ENCODE measurements around the gene TMOD1. TPM values are rescaled to one million over a fixed set of nuclear protein-coding genes. Genes with fewer than 3 reads are reported as not detected.
A peak's percentile ranks its signal among the peaks of the same experiment; 100 is the strongest.

TMOD1 gene
- total and polyA plus RNA-seq, 10 of the 15 experiments (the other 5 are each of a cell fraction or from before 2014, with no cell fraction given), result 4.0 to 44.1 (median 15.4) TPM

DNA sequence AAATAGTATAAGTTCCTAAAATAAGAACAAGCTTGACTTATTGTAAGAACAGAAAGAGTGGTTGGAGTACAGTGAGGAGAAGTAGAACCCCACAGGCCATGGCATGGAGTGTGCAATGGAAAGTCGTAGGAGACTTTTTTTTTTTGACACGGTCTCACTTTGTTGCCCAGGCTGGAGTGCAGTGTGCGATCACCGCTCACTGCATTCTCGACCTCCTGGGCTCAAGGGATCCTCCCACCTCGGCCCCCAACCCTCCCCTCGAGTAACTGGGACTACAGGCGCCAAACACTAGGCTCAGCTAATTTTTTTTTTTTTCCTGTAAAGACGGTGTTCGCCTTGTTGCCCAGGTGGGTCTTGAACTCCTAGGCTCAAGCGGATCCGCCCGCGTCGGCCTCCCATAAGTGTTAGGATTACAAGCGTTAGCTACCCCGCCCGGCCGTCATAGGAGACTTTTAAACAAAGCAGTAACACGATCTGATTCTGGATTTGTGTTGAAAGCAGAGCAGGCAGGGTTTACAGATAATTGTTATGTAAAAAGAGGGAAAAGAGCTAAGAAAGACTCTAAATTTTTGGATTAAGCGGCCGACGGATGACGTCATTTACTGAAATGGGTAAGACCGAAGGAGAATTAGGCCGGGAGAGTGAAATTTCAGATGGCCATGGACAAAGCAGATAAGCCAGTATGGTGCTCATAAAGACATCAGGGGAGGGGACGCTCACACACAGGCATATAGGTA, 130.9 kb downstream of the TMOD1 start:
- ChIA-PET SMC1A (ENCODE audit: uncharacterized antibody, unreplicated experiment) (interaction anchor here (0.7 to 3.1 kb wide), 17 partner anchors 11 to 1518 kb away, joined by 3 to 16 read pairs (median 4); partner anchors contain the start of genes TBC1D2, TRMO and XPA), RAD21 (ENCODE audit: unreplicated experiment) (interaction anchor here (0.8 to 3.6 kb wide), 11 partner anchors 14 to 778 kb away, joined by 3 to 22 read pairs (median 6); partner anchors contain the start of genes TMOD1, XPA and ZNF782), POLR2A (interaction anchor here (0.6 to 2.2 kb wide), 11 partner anchors 8 to 1471 kb away, joined by 3 to 22 read pairs (median 5); partner anchors contain the start of genes TMOD1, TRMO, XPA and ZNF782), CTCF (interaction anchor here (0.5 to 5.5 kb wide), 15 partner anchors 7 to 247 kb away, joined by 3 to 35 read pairs (median 4); partner anchors contain the start of gene XPA)
- H3K9ac ChIP-seq (ENCODE audit: control insufficient read depth, insufficient read depth, low read length), result peak overlapping the region; percentile 87
- DNase-seq (ENCODE audit: low read depth, low spot score) (no peak), ATAC-seq (peak; percentile 13), FAIRE-seq (no peak)
- H3K4me3 ChIP-seq, result peak overlapping the region; percentile 96
- H2AFZ ChIP-seq (ENCODE audit: control insufficient read depth, low read depth, low read length), result peak overlapping the region; percentile 97
- H3K27me3 ChIP-seq (replicated peaks in 1 of 2; ENCODE audit: control insufficient read depth in 2 of 2, insufficient read depth in 2 of 2, low read length in 1 of 2), result no peaks in the 10 kb centered on the region
- H3K36me3 ChIP-seq (ENCODE audit: control insufficient read depth in 2 of 2, insufficient read depth in 2 of 2, low read length in 1 of 2), result no peaks in the 10 kb centered on the region
- intact Hi-C loops (cut with micrococcal nuclease; ENCODE audit: unreplicated experiment) (no loop called here), in situ Hi-C loops (cut with MboI) (loop anchor here (25.0 kb wide), 1 partner anchor 1220 kb away; the partner anchor contains the start of gene ZNF367)
- peaks cover 68% of the 10 kb centered on the region for H3K79me2 ChIP-seq (ENCODE audit: control insufficient read depth, insufficient read depth, low read length)
- H4K20me1 ChIP-seq (ENCODE audit: control insufficient read depth, insufficient read depth), result no peaks in the 10 kb centered on the region
- BruUV-seq (replicated peaks), result TSS peak; percentile 90
- no peaks in the 10 kb centered on the region for H3K9me3 ChIP-seq (replicated peaks; ENCODE audit: control insufficient read depth, insufficient read depth, low read length)
- peaks cover 5% of the 10 kb centered on the region for H3K4me1 ChIP-seq (ENCODE audit: control insufficient read depth, insufficient read depth, low read length)
- 2% methylated on average over 25 of the region's 27 CpGs for WGBS (ENCODE audit: insufficient coverage, insufficient replicate concordance, low lambda C conversion rate, missing lambda C conversion rate)
- H3K4me2 ChIP-seq (ENCODE audit: control insufficient read depth, insufficient read depth), result peak overlapping the region; percentile 78
- peak overlapping the region; percentile 93 for H3K27ac ChIP-seq (ENCODE audit: control insufficient read depth, insufficient read depth)
- TF ChIP-seq, protein P1, sequence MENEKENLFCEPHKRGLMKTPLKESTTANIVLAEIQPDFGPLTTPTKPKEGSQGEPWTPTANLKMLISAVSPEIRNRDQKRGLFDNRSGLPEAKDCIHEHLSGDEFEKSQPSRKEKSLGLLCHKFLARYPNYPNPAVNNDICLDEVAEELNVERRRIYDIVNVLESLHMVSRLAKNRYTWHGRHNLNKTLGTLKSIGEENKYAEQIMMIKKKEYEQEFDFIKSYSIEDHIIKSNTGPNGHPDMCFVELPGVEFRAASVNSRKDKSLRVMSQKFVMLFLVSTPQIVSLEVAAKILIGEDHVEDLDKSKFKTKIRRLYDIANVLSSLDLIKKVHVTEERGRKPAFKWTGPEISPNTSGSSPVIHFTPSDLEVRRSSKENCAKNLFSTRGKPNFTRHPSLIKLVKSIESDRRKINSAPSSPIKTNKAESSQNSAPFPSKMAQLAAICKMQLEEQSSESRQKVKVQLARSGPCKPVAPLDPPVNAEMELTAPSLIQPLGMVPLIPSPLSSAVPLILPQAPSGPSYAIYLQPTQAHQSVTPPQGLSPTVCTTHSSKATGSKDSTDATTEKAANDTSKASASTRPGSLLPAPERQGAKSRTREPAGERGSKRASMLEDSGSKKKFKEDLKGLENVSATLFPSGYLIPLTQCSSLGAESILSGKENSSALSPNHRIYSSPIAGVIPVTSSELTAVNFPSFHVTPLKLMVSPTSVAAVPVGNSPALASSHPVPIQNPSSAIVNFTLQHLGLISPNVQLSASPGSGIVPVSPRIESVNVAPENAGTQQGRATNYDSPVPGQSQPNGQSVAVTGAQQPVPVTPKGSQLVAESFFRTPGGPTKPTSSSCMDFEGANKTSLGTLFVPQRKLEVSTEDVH (IDR thresholded peaks at IDR 0.05; ENCODE audit: low read depth, partially characterized antibody), result no peak
- TF ChIP-seq NRF1 (conservative IDR thresholded peaks at IDR 0.05; ENCODE audit: low read depth, low read length) (no peak), JUND (IDR thresholded peaks at IDR 0.05; ENCODE audit: low read depth, low read length) (0 out of 2 replicates have a peak, but pooled peaks have one; percentile 75), ZNF274 (IDR thresholded peaks at IDR 0.05; ENCODE audit: insufficient read depth, insufficient read length) (no peak), MYC (IDR thresholded peaks at IDR 0.05; ENCODE audit: insufficient read depth, insufficient read length, insufficient replicate concordance, low read length, severe bottlenecking) (no peak), SMARCA5 (IDR thresholded peaks at IDR 0.05) (no peak), MEF2A (IDR thresholded peaks at IDR 0.05; ENCODE audit: insufficient read depth, low read depth, low read length) (0 out of 2 replicates have a peak, but pooled peaks have one; percentile 32), SMAD1 (IDR thresholded peaks at IDR 0.05; ENCODE audit: low read depth, partially characterized antibody) (peak; percentile 25), ATF7 (IDR thresholded peaks at IDR 0.05; ENCODE audit: low read depth) (peak; percentile 98), TARDBP (IDR thresholded peaks at IDR 0.05; ENCODE audit: borderline replicate concordance) (no peak), CREM (IDR thresholded peaks at IDR 0.05; ENCODE audit: low read depth) (peak; percentile 38; the same call in 1 of the 2 replicates), SUPT20H (IDR thresholded peaks at IDR 0.05; ENCODE audit: borderline replicate concordance, control insufficient read depth, low read depth, low read length) (no peak), ZBED1 (IDR thresholded peaks at IDR 0.05; ENCODE audit: borderline replicate concordance) (no peak)
- TF ChIP-seq, protein P2, sequence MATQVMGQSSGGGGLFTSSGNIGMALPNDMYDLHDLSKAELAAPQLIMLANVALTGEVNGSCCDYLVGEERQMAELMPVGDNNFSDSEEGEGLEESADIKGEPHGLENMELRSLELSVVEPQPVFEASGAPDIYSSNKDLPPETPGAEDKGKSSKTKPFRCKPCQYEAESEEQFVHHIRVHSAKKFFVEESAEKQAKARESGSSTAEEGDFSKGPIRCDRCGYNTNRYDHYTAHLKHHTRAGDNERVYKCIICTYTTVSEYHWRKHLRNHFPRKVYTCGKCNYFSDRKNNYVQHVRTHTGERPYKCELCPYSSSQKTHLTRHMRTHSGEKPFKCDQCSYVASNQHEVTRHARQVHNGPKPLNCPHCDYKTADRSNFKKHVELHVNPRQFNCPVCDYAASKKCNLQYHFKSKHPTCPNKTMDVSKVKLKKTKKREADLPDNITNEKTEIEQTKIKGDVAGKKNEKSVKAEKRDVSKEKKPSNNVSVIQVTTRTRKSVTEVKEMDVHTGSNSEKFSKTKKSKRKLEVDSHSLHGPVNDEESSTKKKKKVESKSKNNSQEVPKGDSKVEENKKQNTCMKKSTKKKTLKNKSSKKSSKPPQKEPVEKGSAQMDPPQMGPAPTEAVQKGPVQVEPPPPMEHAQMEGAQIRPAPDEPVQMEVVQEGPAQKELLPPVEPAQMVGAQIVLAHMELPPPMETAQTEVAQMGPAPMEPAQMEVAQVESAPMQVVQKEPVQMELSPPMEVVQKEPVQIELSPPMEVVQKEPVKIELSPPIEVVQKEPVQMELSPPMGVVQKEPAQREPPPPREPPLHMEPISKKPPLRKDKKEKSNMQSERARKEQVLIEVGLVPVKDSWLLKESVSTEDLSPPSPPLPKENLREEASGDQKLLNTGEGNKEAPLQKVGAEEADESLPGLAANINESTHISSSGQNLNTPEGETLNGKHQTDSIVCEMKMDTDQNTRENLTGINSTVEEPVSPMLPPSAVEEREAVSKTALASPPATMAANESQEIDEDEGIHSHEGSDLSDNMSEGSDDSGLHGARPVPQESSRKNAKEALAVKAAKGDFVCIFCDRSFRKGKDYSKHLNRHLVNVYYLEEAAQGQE (IDR thresholded peaks at IDR 0.05; ENCODE audit: low read depth, low read length), result no peak
